Measurements from ENCODE around the gene RNF14.

DNA sequence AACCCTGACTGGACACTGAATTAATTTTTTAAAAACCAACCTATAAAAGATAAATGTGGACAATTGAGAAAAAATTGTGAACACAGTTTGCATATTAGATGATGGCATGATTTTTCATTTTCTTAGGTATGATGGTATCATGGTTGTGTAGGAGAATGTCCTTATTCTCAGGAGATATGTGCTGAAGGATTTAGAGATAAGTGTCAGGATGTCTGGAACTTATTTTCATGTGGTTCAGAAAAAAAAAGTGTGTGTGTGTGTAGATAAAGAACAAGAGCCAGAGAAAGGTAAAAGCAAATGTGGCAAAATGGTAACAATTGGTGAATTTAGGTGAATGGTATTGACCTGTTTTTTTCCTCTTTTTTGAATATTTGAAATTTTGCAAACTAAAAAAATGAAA, 39.9 kb downstream of the RNF14 start:
- TF ChIP-seq, protein P1, sequence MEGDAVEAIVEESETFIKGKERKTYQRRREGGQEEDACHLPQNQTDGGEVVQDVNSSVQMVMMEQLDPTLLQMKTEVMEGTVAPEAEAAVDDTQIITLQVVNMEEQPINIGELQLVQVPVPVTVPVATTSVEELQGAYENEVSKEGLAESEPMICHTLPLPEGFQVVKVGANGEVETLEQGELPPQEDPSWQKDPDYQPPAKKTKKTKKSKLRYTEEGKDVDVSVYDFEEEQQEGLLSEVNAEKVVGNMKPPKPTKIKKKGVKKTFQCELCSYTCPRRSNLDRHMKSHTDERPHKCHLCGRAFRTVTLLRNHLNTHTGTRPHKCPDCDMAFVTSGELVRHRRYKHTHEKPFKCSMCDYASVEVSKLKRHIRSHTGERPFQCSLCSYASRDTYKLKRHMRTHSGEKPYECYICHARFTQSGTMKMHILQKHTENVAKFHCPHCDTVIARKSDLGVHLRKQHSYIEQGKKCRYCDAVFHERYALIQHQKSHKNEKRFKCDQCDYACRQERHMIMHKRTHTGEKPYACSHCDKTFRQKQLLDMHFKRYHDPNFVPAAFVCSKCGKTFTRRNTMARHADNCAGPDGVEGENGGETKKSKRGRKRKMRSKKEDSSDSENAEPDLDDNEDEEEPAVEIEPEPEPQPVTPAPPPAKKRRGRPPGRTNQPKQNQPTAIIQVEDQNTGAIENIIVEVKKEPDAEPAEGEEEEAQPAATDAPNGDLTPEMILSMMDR (IDR thresholded peaks at IDR 0.05) = no peak
- TF ChIP-seq EZH2 (IDR thresholded peaks at IDR 0.05; ENCODE audit: borderline replicate concordance, insufficient read depth, low read depth, low read length, poor library complexity, severe bottlenecking) = no peak

Data from B cell (primary cell).